Activated B cell treated with CpG ODN at 0.5 μM for 24 hours (primary cell): ENCODE data around the gene ITGB8. TPM values are rescaled to one million over a fixed set of nuclear protein-coding genes. Genes with fewer than 3 reads are reported as not detected.

Experiments used
- ATAC-seq: fragments of 200-7000 bp; cut with Tn5 transposase; one replicate; pipeline ENCODE4 v1.10.0; 2021; ENCODE audit warnings: low read depth, mild to moderate bottlenecking, moderate library complexity
- CTCF ChIA-PET: fragments of 350-600 bp; sonication (Branson Sonifier 250); formaldehyde crosslinking; loops from one replicate; lab custom pipeline; 2021; ENCODE audit warnings: antibody characterized with exemption; lab: Charles Lee
- POLR2A ChIA-PET: fragments of 350-600 bp; sonication (Branson Sonifier 250); formaldehyde crosslinking; loops from one replicate; lab custom pipeline; 2021; ENCODE audit warnings: antibody characterized with exemption; lab: Charles Lee
- DNase-seq: peaks from one replicate; pipeline ENCODE4 v3.0.0; 2022
- H3K27ac Mint-ChIP-seq: one replicate; pipeline ENCODE4 v1.8.0; 2020; ENCODE audit warnings: mixed read lengths
- H3K27me3 Mint-ChIP-seq: one replicate; pipeline ENCODE4 v1.8.0; 2021; ENCODE audit warnings: mixed read lengths
- H3K36me3 Mint-ChIP-seq: one replicate; pipeline ENCODE4 v1.8.0; 2021; ENCODE audit warnings: low read depth, mixed read lengths
- H3K4me1 Mint-ChIP-seq: one replicate; pipeline ENCODE4 v1.8.0; 2021; ENCODE audit warnings: mixed read lengths
- H3K4me3 Mint-ChIP-seq: one replicate; pipeline ENCODE4 v1.8.0; 2020; ENCODE audit warnings: mild to moderate bottlenecking, mixed read lengths
- H3K9me3 Mint-ChIP-seq: one replicate; pipeline ENCODE4 v1.8.0; 2020; ENCODE audit warnings: mixed read lengths
- CTCF ChIP-seq: fragments of 200-600 bp; IDR thresholded peaks from one replicate; pipeline ENCODE4 v1.8.0; 2022; ENCODE audit warnings: antibody characterized with exemption, mild to moderate bottlenecking
- intact Hi-C: fragments of 100-400 bp; cut with micrococcal nuclease; formaldehyde crosslinking; loops from one replicate; pipeline ENCODE4 v1.15.1; 2024
- total RNA-seq: library from RNA; stranded (reverse); gene quantifications from 2 replicates; pipeline ENCODE4 v1.2.3, GENCODE V29; 2022

ITGB8 gene
- total RNA-seq, 1 donor from 2014 or later: 0.75 TPM

- H3K9me3 Mint-ChIP-seq: no peaks in the 10 kb centered on the region
- no peaks in the 10 kb centered on the region for H3K27me3 Mint-ChIP-seq
These were observed 77.1 kb downstream of the ITGB8 start for GRCh38 chr7:20407585-20408466.

GRCh38 chr7:20408467-20408826, 77.7 kb downstream of the ITGB8 start:
- intact Hi-C loops: no loop called here
- ATAC-seq (no peak), DNase-seq (no peak)
- ChIA-PET CTCF (no interaction called here), POLR2A (no interaction called here)
- Mint-ChIP-seq H3K4me1 (no peaks in the 10 kb centered on the region), H3K36me3 (no peaks in the 10 kb centered on the region), H3K27ac (no peak overlapping the region), H3K27me3 (no peaks in the 10 kb centered on the region), H3K4me3 (no peak overlapping the region), H3K9me3 (no peaks in the 10 kb centered on the region)
- no peak for TF ChIP-seq CTCF

More at GRCh38 chr7:20407585-20408466, 77.1 kb downstream of the ITGB8 start:
- POLR2A ChIA-PET: no interaction called here
- H3K36me3 Mint-ChIP-seq: no peaks in the 10 kb centered on the region
- intact Hi-C loops: no loop called here
- no peak overlapping the region for H3K27ac Mint-ChIP-seq
- no peak overlapping the region for H3K4me3 Mint-ChIP-seq
- no peak for ATAC-seq
- no peaks in the 10 kb centered on the region for H3K4me1 Mint-ChIP-seq
- no peak for TF ChIP-seq CTCF
- CTCF ChIA-PET: no interaction called here
- no peak for DNase-seq

GRCh38 chr7:20409961-20410360, 79.3 kb downstream of the ITGB8 start:
- ChIA-PET POLR2A (no interaction called here), CTCF (no interaction called here)

GRCh38 chr7:20411372-20411771, 80.7 kb downstream of the ITGB8 start:
- ATAC-seq: no peak
- no peak for TF ChIP-seq CTCF
- Mint-ChIP-seq H3K27ac (no peak overlapping the region), H3K36me3 (no peaks in the 10 kb centered on the region), H3K9me3 (no peaks in the 10 kb centered on the region), H3K4me3 (no peak overlapping the region), H3K27me3 (no peaks in the 10 kb centered on the region), H3K4me1 (no peaks in the 10 kb centered on the region)
- DNase-seq: no peak
- ChIA-PET POLR2A (no interaction called here), CTCF (no interaction called here)
- intact Hi-C loops: no loop called here

More at GRCh38 chr7:20409961-20410360, 79.3 kb downstream of the ITGB8 start:
- Mint-ChIP-seq H3K4me3 (no peak overlapping the region), H3K9me3 (no peaks in the 10 kb centered on the region), H3K4me1 (no peaks in the 10 kb centered on the region), H3K36me3 (no peaks in the 10 kb centered on the region), H3K27ac (no peak overlapping the region), H3K27me3 (no peaks in the 10 kb centered on the region)
- TF ChIP-seq CTCF: no peak
- ATAC-seq: no peak
- DNase-seq: no peak
- intact Hi-C loops: no loop called here

GRCh38 chr7:20412032-20412431, 81.3 kb downstream of the ITGB8 start:
- no peak for TF ChIP-seq CTCF
- no peak for DNase-seq
- H3K36me3 Mint-ChIP-seq: no peaks in the 10 kb centered on the region
- ATAC-seq: no peak
- H3K27me3 Mint-ChIP-seq: no peaks in the 10 kb centered on the region
- CTCF ChIA-PET: no interaction called here
- H3K27ac Mint-ChIP-seq: no peak overlapping the region
- H3K9me3 Mint-ChIP-seq: no peaks in the 10 kb centered on the region
- POLR2A ChIA-PET: no interaction called here
- no peaks in the 10 kb centered on the region for H3K4me1 Mint-ChIP-seq
- no peak overlapping the region for H3K4me3 Mint-ChIP-seq
- intact Hi-C loops: no loop called here
